ENCODE results near the gene ADARB1. TPM values are rescaled to one million over a fixed set of nuclear protein-coding genes. Genes with fewer than 3 reads are reported as not detected.

ADARB1 gene
- total RNA-seq, 1 donor from 2014 or later, result 5.1 TPM

GRCh38 chr21:45184869-45185268 lies 110.5 kb downstream of the ADARB1 start:
- Histone ChIP-seq H3K4me3 (no peak overlapping the region), H3K4me2 (no peak overlapping the region), H3K79me2 (ENCODE audit: low read depth) (no peaks in the 10 kb centered on the region), H4K20me1 (ENCODE audit: low read depth) (no peaks in the 10 kb centered on the region), H3K9ac (no peak overlapping the region), H3K36me3 (peaks cover 16% of the 10 kb centered on the region), H3K27me3 (no peaks in the 10 kb centered on the region), H3K27ac (no peak overlapping the region), H3K4me1 (no peaks in the 10 kb centered on the region), H2AFZ (replicated peaks) (no peak overlapping the region), H3K9me3 (ENCODE audit: low read depth) (peaks cover 18% of the 10 kb centered on the region), H3F3A (ENCODE audit: low read depth) (no peaks in the 10 kb centered on the region)
- DNase-seq (ENCODE audit: low spot score), result no peak
- TF ChIP-seq, protein P1, sequence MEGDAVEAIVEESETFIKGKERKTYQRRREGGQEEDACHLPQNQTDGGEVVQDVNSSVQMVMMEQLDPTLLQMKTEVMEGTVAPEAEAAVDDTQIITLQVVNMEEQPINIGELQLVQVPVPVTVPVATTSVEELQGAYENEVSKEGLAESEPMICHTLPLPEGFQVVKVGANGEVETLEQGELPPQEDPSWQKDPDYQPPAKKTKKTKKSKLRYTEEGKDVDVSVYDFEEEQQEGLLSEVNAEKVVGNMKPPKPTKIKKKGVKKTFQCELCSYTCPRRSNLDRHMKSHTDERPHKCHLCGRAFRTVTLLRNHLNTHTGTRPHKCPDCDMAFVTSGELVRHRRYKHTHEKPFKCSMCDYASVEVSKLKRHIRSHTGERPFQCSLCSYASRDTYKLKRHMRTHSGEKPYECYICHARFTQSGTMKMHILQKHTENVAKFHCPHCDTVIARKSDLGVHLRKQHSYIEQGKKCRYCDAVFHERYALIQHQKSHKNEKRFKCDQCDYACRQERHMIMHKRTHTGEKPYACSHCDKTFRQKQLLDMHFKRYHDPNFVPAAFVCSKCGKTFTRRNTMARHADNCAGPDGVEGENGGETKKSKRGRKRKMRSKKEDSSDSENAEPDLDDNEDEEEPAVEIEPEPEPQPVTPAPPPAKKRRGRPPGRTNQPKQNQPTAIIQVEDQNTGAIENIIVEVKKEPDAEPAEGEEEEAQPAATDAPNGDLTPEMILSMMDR (IDR thresholded peaks at IDR 0.05), result no peak
- TF ChIP-seq EZH2phosphoT487 (IDR thresholded peaks at IDR 0.05) (no peak), EZH2 (IDR thresholded peaks at IDR 0.05) (no peak)
- H3K4me1 Mint-ChIP-seq, result peaks cover 9% of the 10 kb centered on the region
- H3K27ac Mint-ChIP-seq, result no peak overlapping the region
- H3K9me3 Mint-ChIP-seq, result peaks cover 35% of the 10 kb centered on the region
- peaks cover 2% of the 10 kb centered on the region for H3K27me3 Mint-ChIP-seq (ENCODE audit: insufficient read depth, low read depth)
- H3K4me3 Mint-ChIP-seq, result no peak overlapping the region
- peaks cover 40% of the 10 kb centered on the region for H3K36me3 Mint-ChIP-seq

- DNase-seq (ENCODE audit: low spot score), result no peak
- H4K20me1 ChIP-seq (ENCODE audit: low read depth), result no peaks in the 10 kb centered on the region
- peaks cover 44% of the 10 kb centered on the region for H3K9me3 Mint-ChIP-seq
- H3K27ac Mint-ChIP-seq, result no peak overlapping the region
- H3K4me3 Mint-ChIP-seq, result no peak overlapping the region
- peaks cover 18% of the 10 kb centered on the region for H3K9me3 ChIP-seq (ENCODE audit: low read depth)
- H3K27me3 ChIP-seq, result no peaks in the 10 kb centered on the region
- H3K36me3 Mint-ChIP-seq, result peaks cover 49% of the 10 kb centered on the region
- no peaks in the 10 kb centered on the region for H3F3A ChIP-seq (ENCODE audit: low read depth)
- H3K4me3 ChIP-seq, result no peak overlapping the region
- H2AFZ ChIP-seq (replicated peaks), result no peak overlapping the region
- H3K27me3 Mint-ChIP-seq (ENCODE audit: insufficient read depth, low read depth), result peaks cover 2% of the 10 kb centered on the region
- H3K4me1 ChIP-seq, result no peaks in the 10 kb centered on the region
- no peak overlapping the region for H3K27ac ChIP-seq
- peaks cover 16% of the 10 kb centered on the region for H3K36me3 ChIP-seq
- TF ChIP-seq EZH2 (IDR thresholded peaks at IDR 0.05) (no peak), EZH2phosphoT487 (IDR thresholded peaks at IDR 0.05) (no peak)
- TF ChIP-seq, protein P1 (IDR thresholded peaks at IDR 0.05), result no peak
- no peaks in the 10 kb centered on the region for H3K4me1 Mint-ChIP-seq
- H3K9ac ChIP-seq, result no peak overlapping the region
- no peak overlapping the region for H3K4me2 ChIP-seq
- H3K79me2 ChIP-seq (ENCODE audit: low read depth), result no peaks in the 10 kb centered on the region
These were observed 112.3 kb downstream of the ADARB1 start for GRCh38 chr21:45186709-45187108.

- TF ChIP-seq EZH2 (IDR thresholded peaks at IDR 0.05), result no peak
- no peak for TF ChIP-seq EZH2phosphoT487 (IDR thresholded peaks at IDR 0.05)
- TF ChIP-seq, protein P1 (IDR thresholded peaks at IDR 0.05), result no peak
- H3F3A ChIP-seq (ENCODE audit: low read depth), result no peaks in the 10 kb centered on the region
- H3K9me3 ChIP-seq (ENCODE audit: low read depth), result peaks cover 18% of the 10 kb centered on the region
- Mint-ChIP-seq H3K27me3 (ENCODE audit: insufficient read depth, low read depth) (peaks cover 2% of the 10 kb centered on the region), H3K4me1 (no peaks in the 10 kb centered on the region), H3K36me3 (peaks cover 49% of the 10 kb centered on the region), H3K9me3 (peaks cover 44% of the 10 kb centered on the region), H3K4me3 (no peak overlapping the region), H3K27ac (no peak overlapping the region)
- DNase-seq (ENCODE audit: low spot score), result no peak
- no peaks in the 10 kb centered on the region for H3K4me1 ChIP-seq
- H3K36me3 ChIP-seq, result peaks cover 16% of the 10 kb centered on the region
- no peak overlapping the region for H3K27ac ChIP-seq
- H4K20me1 ChIP-seq (ENCODE audit: low read depth), result no peaks in the 10 kb centered on the region
- no peaks in the 10 kb centered on the region for H3K27me3 ChIP-seq
- H3K4me2 ChIP-seq, result no peak overlapping the region
- no peak overlapping the region for H3K9ac ChIP-seq
- no peak overlapping the region for H3K4me3 ChIP-seq
- H2AFZ ChIP-seq (replicated peaks), result no peak overlapping the region
- no peaks in the 10 kb centered on the region for H3K79me2 ChIP-seq (ENCODE audit: low read depth)
These were observed 113.3 kb downstream of the ADARB1 start for GRCh38 chr21:45187646-45188045.
